PC-3 (cell line): ENCODE measurements around the gene ACP1. TPM values are rescaled to one million over a fixed set of nuclear protein-coding genes. Genes with fewer than 3 reads are reported as not detected.

Experiments used
- ATAC-seq: fragments of 200-7000 bp; cut with Tn5 transposase; 2 replicates; pipeline ENCODE4 v1.9.1; 2020; ENCODE audit warnings: mild to moderate bottlenecking, moderate library complexity
- BruUV-seq: library from RNA; stranded (reverse); fragments of 400-500 nt; replicated peaks from 2 replicates; lab custom pipeline; 2021; lab: Mats Ljungman, UMichigan
- CTCF ChIA-PET: fragments of 300-600 bp; sonication (Branson Sonifier 250); formaldehyde crosslinking; loops from one replicate; lab custom pipeline; 2022; ENCODE audit warnings: antibody characterized with exemption; lab: Charles Lee
- POLR2A ChIA-PET: fragments of 300-600 bp; sonication (Branson Sonifier 250); formaldehyde crosslinking; loops from one replicate; lab custom pipeline; 2022; ENCODE audit warnings: antibody characterized with exemption; ENCODE audit not compliant: unreplicated experiment; lab: Charles Lee
- DNase-seq: peaks from one replicate; pipeline ENCODE4 v3.0.0-alpha.2; 2015
- H2AFZ ChIP-seq: fragments of 300-600 bp; sonication (generic); 2 replicates; pipeline ENCODE4 v1.6.0; 2016; ENCODE audit warnings: antibody characterized with exemption, low read length
- H3F3A ChIP-seq: fragments of 300-600 bp; sonication (generic); one replicate; pipeline ENCODE4 v1.6.0; 2017; ENCODE audit warnings: antibody characterized with exemption, low read length, control low read depth, mild to moderate bottlenecking; ENCODE audit not compliant: unreplicated experiment
- H3K27ac ChIP-seq: fragments of 300-600 bp; sonication (generic); 2 replicates; pipeline ENCODE4 v1.5.1; 2016; ENCODE audit warnings: mild to moderate bottlenecking, low read length
- H3K27me3 ChIP-seq: fragments of 300-600 bp; sonication (generic); 2 replicates; pipeline ENCODE4 v1.6.1; 2016; ENCODE audit warnings: low read length, mixed read lengths
- H3K36me3 ChIP-seq: fragments of 300-600 bp; sonication (generic); 2 replicates; pipeline ENCODE4 v1.6.1; 2016; ENCODE audit warnings: low read depth, mixed run types, low read length, mixed read lengths
- H3K4me1 ChIP-seq: fragments of 300-600 bp; sonication (generic); 2 replicates; pipeline ENCODE4 v1.5.1; 2016; ENCODE audit warnings: low read length; ENCODE audit not compliant: insufficient read depth
- H3K4me2 ChIP-seq: fragments of 300-600 bp; sonication (generic); 2 replicates; pipeline ENCODE4 v1.6.0; 2016; ENCODE audit warnings: low read length
- H3K4me3 ChIP-seq: fragments of 300-600 bp; sonication (generic); 2 replicates; pipeline ENCODE4 v1.5.1; 2016; ENCODE audit warnings: mild to moderate bottlenecking, low read length, mixed read lengths
- H3K79me2 ChIP-seq: fragments of 300-600 bp; sonication (generic); 2 replicates; pipeline ENCODE4 v1.6.1; 2017; ENCODE audit warnings: low read length, mixed read lengths
- H3K9ac ChIP-seq: fragments of 300-600 bp; sonication (generic); 2 replicates; pipeline ENCODE4 v1.6.0; 2016; ENCODE audit warnings: mild to moderate bottlenecking, low read length
- H3K9me2 ChIP-seq: fragments of 300-600 bp; sonication (generic); replicated peaks from 2 replicates; pipeline ENCODE4 v1.6.1; 2016; ENCODE audit warnings: mixed run types, low read length, mixed read lengths
- H3K9me3 ChIP-seq: fragments of 300-600 bp; sonication (generic); 2 replicates; pipeline ENCODE4 v1.6.1; 2016; ENCODE audit warnings: low read length, mixed read lengths
- H4K20me1 ChIP-seq: fragments of 300-600 bp; sonication (generic); 2 replicates; pipeline ENCODE4 v1.6.1; 2016; ENCODE audit warnings: low read length, mixed read lengths
- CTCF ChIP-seq: fragments of 300-600 bp; sonication (generic); conservative IDR thresholded peaks from 2 replicates; pipeline ENCODE4 v1.5.1; 2017; ENCODE audit warnings: antibody characterized with exemption, low read depth, mild to moderate bottlenecking, low read length
- EZH2 ChIP-seq: fragments of 300-600 bp; sonication (generic); IDR thresholded peaks from one replicate; pipeline ENCODE4 v1.6.1; 2017; ENCODE audit warnings: antibody characterized with exemption, mild to moderate bottlenecking, low read length; ENCODE audit not compliant: unreplicated experiment
- EZH2phosphoT487 ChIP-seq: fragments of 300-600 bp; sonication (generic); IDR thresholded peaks from 2 replicates; pipeline ENCODE4 v1.6.1; 2018; ENCODE audit warnings: mild to moderate bottlenecking, antibody characterized with exemption, low read length, borderline replicate concordance
- intact Hi-C: fragments of 100-400 bp; cut with micrococcal nuclease; formaldehyde crosslinking; loops from 2 replicates; pipeline ENCODE4 v1.9.0; 2023
- total RNA-seq: library from RNA; depleted of rRNA; stranded (reverse); fragments of >200 nt; gene quantifications from 2 replicates; pipeline ENCODE4 v1.2.3, GENCODE V29; 2014

ACP1 gene
- total RNA-seq, 1 experiment from 2014 or later, result 149 TPM

GRCh38 chr2:268323-268722, 3.6 kb downstream of the ACP1 start:
- H3K9me3 ChIP-seq, result no peaks in the 10 kb centered on the region
- no peak for ATAC-seq
- H3K9me2 ChIP-seq, result no peaks in the 10 kb centered on the region
- H3K4me3 ChIP-seq, result no peak overlapping the region
- POLR2A ChIA-PET, result interaction anchor here (0.6 kb wide), 1 partner anchor 21 kb away, joined by 6 read pairs; no protein-coding TSS in a partner anchor
- no peak for DNase-seq
- H3K4me1 ChIP-seq, result peaks cover 14% of the 10 kb centered on the region
- CTCF ChIA-PET, result no interaction called here
- peaks cover 19% of the 10 kb centered on the region; the same call in 1 of the 2 replicates for H3K36me3 ChIP-seq
- H2AFZ ChIP-seq, result no peak overlapping the region
- no peaks in the 10 kb centered on the region for H3K27me3 ChIP-seq
- H3K27ac ChIP-seq, result no peak overlapping the region
- H4K20me1 ChIP-seq, result peaks cover 65% of the 10 kb centered on the region
- H3F3A ChIP-seq, result no peaks in the 10 kb centered on the region
- intact Hi-C loops, result loop anchor here (10.0 kb wide), 1 partner anchor 406 kb away; the partner anchor contains the start of gene TMEM18
- H3K9ac ChIP-seq, result no peak overlapping the region
- BruUV-seq, result no TSS peak
- TF ChIP-seq EZH2 (no peak), EZH2phosphoT487 (no peak), CTCF (no peak)
- peak overlapping the region; percentile 10; the same call in 1 of the 2 replicates for H3K4me2 ChIP-seq
- H3K79me2 ChIP-seq, result peaks cover 95% of the 10 kb centered on the region

GRCh38 chr2:269356-270030, 4.7 kb downstream of the ACP1 start:
- H4K20me1 ChIP-seq, result peaks cover 65% of the 10 kb centered on the region
- no peak overlapping the region for H3K4me3 ChIP-seq
- H3K36me3 ChIP-seq, result peaks cover 26% of the 10 kb centered on the region; the same call in 1 of the 2 replicates
- no peak for DNase-seq
- ChIA-PET POLR2A (no interaction called here), CTCF (no interaction called here)
- no peak overlapping the region for H3K27ac ChIP-seq
- no peaks in the 10 kb centered on the region for H3K27me3 ChIP-seq
- no peaks in the 10 kb centered on the region for H3K9me3 ChIP-seq
- H2AFZ ChIP-seq, result no peak overlapping the region
- intact Hi-C loops, result loop anchor here (10.0 kb wide), 1 partner anchor 405 kb away; the partner anchor contains the start of gene TMEM18
- no peaks in the 10 kb centered on the region for H3K9me2 ChIP-seq
- H3K9ac ChIP-seq, result no peak overlapping the region
- H3K4me1 ChIP-seq, result peaks cover 14% of the 10 kb centered on the region
- TF ChIP-seq CTCF (no peak), EZH2 (no peak), EZH2phosphoT487 (no peak)
- H3F3A ChIP-seq, result no peaks in the 10 kb centered on the region
- no TSS peak for BruUV-seq
- no peak overlapping the region for H3K4me2 ChIP-seq
- ATAC-seq, result no peak
- H3K79me2 ChIP-seq, result peaks cover 97% of the 10 kb centered on the region

GRCh38 chr2:270861-271260, 6.1 kb downstream of the ACP1 start:
- Histone ChIP-seq H3K4me3 (no peak overlapping the region), H3F3A (no peaks in the 10 kb centered on the region), H3K79me2 (peaks cover 100% of the 10 kb centered on the region), H4K20me1 (peaks cover 72% of the 10 kb centered on the region), H3K9ac (no peak overlapping the region), H3K36me3 (peaks cover 38% of the 10 kb centered on the region), H3K4me2 (no peak overlapping the region), H3K27me3 (no peaks in the 10 kb centered on the region), H2AFZ (no peak overlapping the region), H3K4me1 (peaks cover 14% of the 10 kb centered on the region), H3K27ac (no peak overlapping the region), H3K9me3 (no peaks in the 10 kb centered on the region), H3K9me2 (no peaks in the 10 kb centered on the region)
- DNase-seq (no peak), ATAC-seq (no peak)
- intact Hi-C loops, result no loop called here
- no TSS peak for BruUV-seq
- ChIA-PET CTCF (no interaction called here), POLR2A (no interaction called here)
- no peak for TF ChIP-seq EZH2
- no peak for TF ChIP-seq CTCF
- no peak for TF ChIP-seq EZH2phosphoT487
